ENCODE data around the gene MED9. TPM values are rescaled to one million over a fixed set of nuclear protein-coding genes. Genes with fewer than 3 reads are reported as not detected.
"Not testable (repeated sequence)": the region's sequence is repeated elsewhere in the genome, so short reads cannot be mapped to it uniquely, and the experiment has no call there.

The MED9 gene
- total and polyA plus RNA-seq, 7 donors, result 9.7 to 17.9 (median 15.3) TPM

- no peaks in the 10 kb centered on the region for H3K9me3 ChIP-seq
- 86 to 90% methylated on average over 19 of the region's 19 CpGs for WGBS, 2 donors
- DNase-seq, result no peak
- H3K4me1 ChIP-seq, result no peaks in the 10 kb centered on the region
- H3K27ac ChIP-seq, result no peak overlapping the region
- H3K36me3 ChIP-seq, result no peaks in the 10 kb centered on the region
- peaks cover 0 to 12% (median 0%) of the 10 kb centered on the region in 3 donors for H3K27me3 ChIP-seq
- TF ChIP-seq EP300 (IDR thresholded peaks at IDR 0.05) (no peak), POLR2A (IDR thresholded peaks at IDR 0.05) (no peak), POLR2AphosphoS5 (IDR thresholded peaks at IDR 0.05) (no peak), CTCF (IDR thresholded peaks at IDR 0.05) (no peak)
- intact Hi-C loops (cut with DNase I), result no loop called here
- H3K4me3 ChIP-seq, result no peak overlapping the region
Measured at GRCh38 chr17:17456251-17456650, 20.5 kb upstream of the MED9 start.

- intact Hi-C loops (cut with DNase I), result no loop called here
- DNase-seq, result no peak
Measured at GRCh38 chr17:17457680-17458079, 19.1 kb upstream of the MED9 start.

GRCh38 chr17:17460038-17460437 lies 16.8 kb upstream of the MED9 start:
- intact Hi-C loops (cut with DNase I), result no loop called here
- WGBS, 2 donors, result 93 to 98% methylated on average over 4 of the region's 4 CpGs
- Histone ChIP-seq H3K27ac (no peak overlapping the region), H3K36me3 (no peaks in the 10 kb centered on the region), H3K27me3 (peaks cover 0 to 8% (median 0%) of the 10 kb centered on the region in 3 donors), H3K9me3 (no peaks in the 10 kb centered on the region), H3K4me3 (no peak overlapping the region), H3K4me1 (no peaks in the 10 kb centered on the region)
- DNase-seq, result no peak
- TF ChIP-seq CTCF (IDR thresholded peaks at IDR 0.05), result no peak
- TF ChIP-seq EP300 (IDR thresholded peaks at IDR 0.05), result no peak
- no peak for TF ChIP-seq POLR2A (IDR thresholded peaks at IDR 0.05)

More at GRCh38 chr17:17457680-17458079, 19.1 kb upstream of the MED9 start:
- Histone ChIP-seq H3K27me3 (peaks cover 0 to 12% (median 0%) of the 10 kb centered on the region in 3 donors), H3K4me3 (no peak overlapping the region), H3K36me3 (no peaks in the 10 kb centered on the region), H3K9me3 (no peaks in the 10 kb centered on the region), H3K4me1 (no peaks in the 10 kb centered on the region), H3K27ac (no peak overlapping the region)
- TF ChIP-seq POLR2AphosphoS5 (IDR thresholded peaks at IDR 0.05) (no peak), CTCF (IDR thresholded peaks at IDR 0.05) (no peak), EP300 (IDR thresholded peaks at IDR 0.05) (no peak), POLR2A (IDR thresholded peaks at IDR 0.05) (no peak)
- WGBS, 2 donors, result 26 to 64% methylated on average over 2 of the region's 2 CpGs

DNA sequence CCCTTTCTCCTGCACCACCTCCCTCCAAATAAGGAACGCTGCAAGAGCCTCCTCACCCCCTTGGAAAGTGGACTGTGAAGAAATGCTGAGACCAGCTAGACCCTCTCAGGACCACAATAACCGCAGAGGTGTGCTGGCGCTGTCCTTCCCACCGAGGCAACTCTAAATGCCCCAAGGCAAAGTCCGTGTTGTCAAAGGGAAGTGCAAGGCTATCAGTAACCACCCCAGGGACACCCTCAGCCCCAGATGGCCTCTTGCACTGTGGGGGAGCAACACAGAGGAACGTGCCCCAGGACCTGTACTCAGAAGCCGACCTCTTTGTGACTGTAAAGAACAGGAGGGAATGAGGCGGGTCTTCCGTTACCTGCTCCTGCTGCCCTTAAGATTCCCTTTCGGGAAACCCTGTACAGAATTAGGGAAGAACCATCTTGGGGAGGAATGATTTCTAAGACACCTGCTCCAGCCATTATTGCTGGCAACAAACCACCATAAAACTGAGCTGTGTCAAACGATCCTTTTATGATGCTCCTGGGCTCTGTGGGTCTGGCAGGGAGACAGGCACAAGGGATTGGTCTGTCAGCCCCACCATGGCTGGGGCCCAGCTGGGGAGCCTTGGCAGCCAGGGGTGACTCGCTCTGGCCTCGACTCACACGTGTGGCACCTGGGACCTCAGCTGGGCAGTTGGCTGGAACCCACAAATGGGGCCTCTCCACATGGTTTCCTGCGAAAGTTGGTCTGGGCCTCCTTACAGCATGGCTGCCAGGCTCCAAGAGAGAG lies 14.6 kb upstream of the MED9 start:
- H3K4me1 ChIP-seq, result no peaks in the 10 kb centered on the region
- H3K27me3 ChIP-seq, result peaks cover 0 to 6% (median 0%) of the 10 kb centered on the region in 3 donors
- no peak overlapping the region for H3K27ac ChIP-seq
- H3K36me3 ChIP-seq, result no peaks in the 10 kb centered on the region
- no peak for TF ChIP-seq EP300 (IDR thresholded peaks at IDR 0.05)
- no peak for TF ChIP-seq POLR2A (IDR thresholded peaks at IDR 0.05)
- H3K9me3 ChIP-seq, result no peaks in the 10 kb centered on the region
- no peak overlapping the region for H3K4me3 ChIP-seq
- intact Hi-C loops (cut with DNase I), result no loop called here
- 24 to 59% methylated on average over 15 of the region's 15 CpGs for WGBS, 2 donors
- no peak for DNase-seq

DNA sequence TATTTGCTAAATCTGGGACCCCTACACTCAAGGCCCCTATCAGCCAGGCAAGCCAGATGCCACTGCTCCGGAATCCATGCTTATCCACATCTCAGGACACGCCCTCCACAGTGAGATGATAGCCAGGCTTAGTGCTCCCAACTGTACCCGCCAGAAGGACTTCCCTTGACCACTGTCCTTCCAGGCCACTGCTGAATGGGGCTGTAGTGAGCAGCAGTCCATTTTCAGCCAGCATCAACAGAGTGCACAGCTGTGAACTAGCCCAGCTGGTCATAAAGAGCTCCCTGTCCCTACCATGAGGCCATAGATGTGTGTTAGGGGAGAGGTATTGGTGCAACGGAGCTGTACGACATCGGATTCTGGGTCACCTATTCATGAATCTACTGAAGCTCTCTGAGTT lies 13.0 kb upstream of the MED9 start:
- Histone ChIP-seq H3K9me3 (no peaks in the 10 kb centered on the region), H3K36me3 (no peaks in the 10 kb centered on the region), H3K27me3 (peaks cover 0 to 6% (median 0%) of the 10 kb centered on the region in 3 donors), H3K27ac (no peak overlapping the region), H3K4me3 (no peak overlapping the region), H3K4me1 (no peaks in the 10 kb centered on the region)
- 89 to 93% methylated on average over 6 of the region's 6 CpGs for WGBS, 2 donors
- no peak for DNase-seq
- intact Hi-C loops (cut with DNase I), result no loop called here
- TF ChIP-seq CTCF (IDR thresholded peaks at IDR 0.05) (no peak), POLR2AphosphoS5 (IDR thresholded peaks at IDR 0.05) (no peak), POLR2A (IDR thresholded peaks at IDR 0.05) (no peak), EP300 (IDR thresholded peaks at IDR 0.05) (no peak)

GRCh38 chr17:17465878-17466277 lies 10.9 kb upstream of the MED9 start:
- intact Hi-C loops (cut with DNase I); H3K36me3 ChIP-seq; H3K27ac ChIP-seq; H3K4me1 ChIP-seq; H3K4me3 ChIP-seq; H3K9me3 ChIP-seq; DNase-seq: not testable (repeated sequence)
- peaks cover 0 to 19% (median 10%) of the 10 kb centered on the region in 3 donors for H3K27me3 ChIP-seq
- 55 to 71% methylated on average over 1 of the region's 1 CpG for WGBS, 2 donors
